8988T (cell line): Measurements from ENCODE around the gene MPZL3.

Experiments
- DNase-seq: peaks from one replicate; pipeline ENCODE4 v3.0.0; 2011

Gene MPZL3, protein sequence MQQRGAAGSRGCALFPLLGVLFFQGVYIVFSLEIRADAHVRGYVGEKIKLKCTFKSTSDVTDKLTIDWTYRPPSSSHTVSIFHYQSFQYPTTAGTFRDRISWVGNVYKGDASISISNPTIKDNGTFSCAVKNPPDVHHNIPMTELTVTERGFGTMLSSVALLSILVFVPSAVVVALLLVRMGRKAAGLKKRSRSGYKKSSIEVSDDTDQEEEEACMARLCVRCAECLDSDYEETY

GRCh38 chr11:118251858-118252652 lies at the start of gene MPZL3:
MPZL3 (minus strand) TSS chr11:118252365; CDS start chr11:118252294, 71 bp downstream.
- peak; percentile 37 for DNase-seq

DNA sequence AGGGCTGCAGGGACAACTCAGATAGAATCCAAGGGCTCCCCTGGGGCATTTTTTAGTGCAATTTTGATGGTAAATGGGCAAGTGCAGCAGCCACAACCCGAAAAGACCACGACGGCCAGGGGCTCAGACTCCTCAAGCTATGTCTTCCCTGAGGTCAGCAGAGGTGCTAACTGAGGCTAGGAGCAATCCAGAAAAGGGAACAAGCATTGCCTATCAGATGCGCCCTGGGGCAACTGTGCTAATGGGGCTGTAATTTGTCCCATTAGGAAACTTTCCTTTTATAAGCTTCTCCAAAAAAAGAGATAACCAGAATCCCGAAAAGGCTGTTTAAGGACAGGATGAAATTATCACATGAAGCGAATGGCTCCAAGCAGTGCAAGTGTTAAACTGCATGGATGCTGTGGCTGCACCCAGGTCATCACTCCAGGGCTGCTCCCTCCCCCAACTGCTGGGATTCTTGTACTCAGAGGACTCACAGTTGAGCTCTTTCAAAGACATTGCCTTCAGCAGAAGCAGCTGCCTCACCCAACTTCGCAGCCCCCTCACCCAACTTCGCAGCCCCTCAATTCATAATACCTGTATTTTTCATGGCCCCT lies 49.5 kb upstream of the MPZL3 start:
- DNase-seq, result no peak

DNA sequence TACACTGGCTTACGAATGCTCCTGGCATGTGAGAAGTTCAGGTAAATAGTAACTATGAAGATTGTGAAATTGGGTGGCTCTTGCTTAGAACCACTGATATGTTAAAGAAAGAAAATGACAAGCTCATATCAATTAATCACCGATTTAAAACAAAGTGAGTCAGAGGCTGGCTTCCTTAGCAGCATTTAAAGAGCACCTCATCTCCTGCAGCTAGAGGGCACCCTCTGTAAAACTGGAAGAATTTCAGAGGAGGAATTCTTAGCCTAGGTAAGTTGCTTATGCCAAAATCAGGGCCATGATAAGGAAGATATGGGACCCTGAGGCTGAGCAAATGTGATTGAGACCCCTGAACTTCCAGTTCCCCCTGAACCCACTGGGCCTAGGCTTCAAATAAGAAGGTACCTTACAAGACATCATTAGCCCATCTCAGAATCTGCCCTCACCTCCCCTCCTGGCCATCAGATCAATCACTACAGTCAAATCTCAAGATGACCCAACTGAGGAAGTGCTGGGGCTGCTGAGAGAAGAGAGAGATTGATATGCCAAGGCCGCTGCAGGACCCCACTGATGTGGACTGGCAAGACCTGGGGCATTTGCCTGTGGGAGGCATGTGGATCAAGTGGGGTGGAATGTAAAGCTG lies 43.8 kb upstream of the MPZL3 start:
- DNase-seq, result no peak

GRCh38 chr11:118295199-118295598 lies 43.0 kb upstream of the MPZL3 start:
- DNase-seq, result no peak

GRCh38 chr11:118294053-118294452 lies 41.9 kb upstream of the MPZL3 start:
- DNase-seq, result no peak

DNA sequence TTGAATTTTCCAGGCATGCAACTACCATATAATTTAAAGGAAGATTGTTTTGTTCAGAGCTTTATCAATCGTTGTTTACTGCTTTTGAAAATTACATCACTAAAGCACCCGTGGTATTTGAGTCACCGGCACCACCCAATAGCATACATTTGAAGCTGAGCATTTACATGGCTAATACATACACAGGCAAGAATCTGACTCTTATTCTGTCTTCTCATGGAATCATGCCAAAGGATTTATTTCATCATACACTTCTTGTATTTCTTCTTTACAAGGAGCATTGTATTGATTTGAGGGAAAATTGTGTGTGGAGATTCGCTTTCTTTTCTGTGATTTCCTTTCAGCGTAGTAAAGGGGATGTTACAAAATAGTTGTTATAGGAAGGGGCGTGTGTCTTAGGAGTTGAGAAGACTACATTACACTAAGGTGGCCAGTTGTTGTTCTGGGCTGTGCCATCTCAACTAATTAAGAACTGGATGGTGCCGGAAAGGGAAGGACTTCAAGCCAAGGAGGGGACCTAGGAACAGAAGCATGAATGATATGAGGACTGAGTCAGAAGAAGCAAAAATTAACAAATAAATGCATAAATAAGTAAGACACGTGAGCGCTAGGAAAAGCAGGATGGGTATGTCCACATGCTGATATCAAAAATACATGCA lies 39.4 kb upstream of the MPZL3 start:
- no peak for DNase-seq

- DNase-seq, result no peak
These were observed 38.8 kb upstream of the MPZL3 start for GRCh38 chr11:118290923-118291322.

- DNase-seq, result no peak
These were observed 37.2 kb upstream of the MPZL3 start for GRCh38 chr11:118289401-118289800.

DNA sequence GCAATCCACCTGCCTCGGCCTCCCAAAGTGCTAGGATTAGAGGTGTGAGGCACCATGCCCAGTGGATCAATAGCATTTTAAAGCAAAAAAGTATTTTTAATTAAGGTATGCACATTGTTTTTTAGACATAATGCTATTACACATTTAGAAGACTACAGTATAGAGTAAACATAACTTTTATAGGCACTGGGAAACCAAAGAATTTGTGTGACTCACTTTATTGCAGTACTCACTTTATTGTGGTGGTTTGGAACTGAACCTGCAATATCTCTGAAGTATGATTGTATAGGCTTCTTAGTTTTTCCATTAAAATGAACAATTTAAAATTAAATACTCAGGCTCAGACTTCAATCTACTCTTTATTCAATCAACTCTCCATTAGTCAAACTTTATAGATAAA lies 34.8 kb upstream of the MPZL3 start:
- no peak for DNase-seq

DNA sequence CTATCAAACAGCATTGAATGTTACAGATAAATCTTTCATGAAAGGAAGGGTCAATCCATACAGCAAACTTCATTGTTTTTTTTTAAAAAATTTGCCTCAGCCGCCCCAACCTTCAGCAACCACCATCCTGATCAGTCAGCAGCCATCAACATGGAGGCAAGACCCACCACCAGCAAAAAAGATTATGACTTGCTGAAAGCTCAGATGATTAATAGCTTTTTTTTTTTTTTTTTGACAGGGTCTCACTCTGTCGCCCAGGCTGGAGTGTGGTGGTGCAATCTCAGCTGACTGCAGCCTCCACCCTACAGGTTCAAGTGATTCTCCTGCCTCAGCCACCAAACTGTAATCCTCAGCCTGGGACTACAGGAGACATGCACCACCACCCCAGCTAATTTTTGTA lies 34.4 kb upstream of the MPZL3 start:
- no peak for DNase-seq

- no peak for DNase-seq
These were observed 31.7 kb upstream of the MPZL3 start for GRCh38 chr11:118283756-118284350.

DNA sequence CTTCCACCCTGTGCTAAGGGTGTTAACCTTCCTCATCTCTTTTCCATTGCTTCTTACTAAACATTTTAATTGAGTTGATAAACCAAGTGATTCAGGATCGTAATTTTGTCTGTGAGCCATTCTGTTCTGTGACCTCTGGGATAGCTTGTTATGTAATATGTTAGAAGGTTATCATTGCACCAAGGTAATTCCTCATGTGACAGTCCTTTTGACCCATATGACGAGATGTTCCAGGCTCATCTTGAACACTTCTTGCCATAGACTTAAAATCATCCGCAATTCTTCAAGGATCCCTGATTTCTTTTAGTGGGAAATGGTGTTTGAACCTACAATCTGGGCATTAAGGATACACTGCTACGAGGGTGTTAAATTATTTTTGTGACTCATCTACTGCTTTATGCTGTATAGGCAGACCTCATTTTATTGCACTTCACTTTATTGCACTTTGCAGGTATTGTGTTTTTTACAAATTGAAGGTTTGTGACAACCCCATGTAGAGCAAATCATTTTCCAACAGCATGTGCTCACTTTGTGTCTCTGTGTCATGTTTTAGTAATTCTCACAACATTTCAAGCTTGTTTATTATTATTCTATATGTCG lies 31.0 kb upstream of the MPZL3 start:
- DNase-seq, result no peak

GRCh38 chr11:118282606-118283005 lies 30.4 kb upstream of the MPZL3 start:
- DNase-seq, result no peak

- DNase-seq, result no peak
These were observed 29.1 kb upstream of the MPZL3 start for GRCh38 chr11:118281284-118281683.

DNA sequence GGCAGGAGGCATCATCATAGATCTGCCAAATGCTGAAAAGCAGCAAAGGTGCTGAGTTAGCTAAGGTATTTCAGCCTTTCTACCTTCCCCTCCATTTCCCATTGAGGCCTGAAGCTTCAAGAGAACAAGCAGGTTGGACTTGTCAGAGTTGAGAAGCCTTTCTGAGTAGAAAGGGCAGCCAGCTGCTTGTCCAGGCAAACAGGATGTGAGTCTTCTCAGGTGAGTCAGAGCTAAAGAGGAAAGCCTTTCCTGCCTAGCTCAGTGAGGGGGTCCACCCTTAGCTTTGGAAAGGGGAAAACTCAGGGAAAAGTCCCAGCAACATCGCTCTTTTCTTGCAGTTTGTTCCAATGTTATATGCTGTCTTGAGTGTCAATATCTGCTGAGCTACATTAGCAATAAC lies 25.1 kb upstream of the MPZL3 start:
- peak; percentile 59 for DNase-seq

- DNase-seq, result no peak
These were observed 24.3 kb upstream of the MPZL3 start for GRCh38 chr11:118276422-118276821.

DNA sequence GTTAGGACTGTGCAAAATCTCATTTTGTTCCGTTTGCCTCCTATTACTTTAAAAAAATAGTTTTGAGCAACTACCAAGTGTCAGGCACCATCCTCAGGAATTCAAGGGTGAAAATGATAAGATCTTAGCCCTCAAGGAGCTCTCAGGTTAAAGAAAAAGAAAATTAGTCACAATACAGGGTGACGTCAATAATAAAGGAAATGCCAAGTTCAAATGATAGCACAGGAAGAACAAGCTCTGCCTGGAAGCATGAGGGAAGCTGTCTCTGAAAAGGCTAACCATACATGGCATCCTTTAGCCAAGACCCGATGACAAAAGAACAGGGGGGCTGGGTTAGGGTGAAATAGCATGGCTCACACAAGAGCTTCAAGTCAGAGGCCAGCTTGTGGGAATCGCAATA lies 23.0 kb upstream of the MPZL3 start:
- DNase-seq, result no peak

DNA sequence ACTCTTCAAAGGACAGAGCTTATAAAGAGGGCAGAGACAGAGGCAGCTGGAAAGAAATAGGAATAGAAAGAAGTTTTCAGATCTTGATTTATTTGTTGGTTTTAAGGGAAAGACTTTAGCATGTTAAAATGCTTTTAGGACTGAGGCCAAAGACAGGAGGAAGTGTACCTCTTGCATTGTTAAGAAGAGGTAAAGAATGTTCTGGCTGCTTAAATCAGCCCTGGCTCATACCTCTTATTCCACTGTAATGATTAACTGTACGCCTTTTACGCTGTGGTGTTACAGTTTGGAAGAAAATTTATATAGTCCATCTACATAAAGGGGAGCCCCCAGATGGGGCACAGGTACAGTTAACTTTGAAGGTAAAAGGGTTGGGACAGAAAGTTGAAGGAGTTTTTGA lies 22.0 kb upstream of the MPZL3 start:
- no peak for DNase-seq

DNA sequence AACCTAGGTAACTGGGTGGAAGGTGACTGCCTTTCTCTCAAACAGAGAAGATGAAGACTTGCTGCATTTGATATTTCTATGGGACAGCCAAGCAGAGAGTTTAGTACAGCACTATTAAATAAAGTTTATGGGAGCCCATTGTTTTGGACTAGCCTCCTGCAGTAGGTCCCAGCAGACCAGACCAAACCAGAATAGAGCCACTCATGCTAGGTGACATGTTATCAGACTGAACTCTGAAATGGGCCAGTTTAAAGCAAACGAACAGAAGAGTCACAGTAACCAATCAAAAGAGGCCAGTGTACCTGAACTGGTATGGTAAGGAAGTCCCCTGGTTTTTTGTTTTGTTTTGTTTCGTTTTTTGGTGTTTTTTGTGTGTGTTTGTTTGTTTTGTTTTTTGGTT lies 19.8 kb upstream of the MPZL3 start:
- no peak for DNase-seq

DNA sequence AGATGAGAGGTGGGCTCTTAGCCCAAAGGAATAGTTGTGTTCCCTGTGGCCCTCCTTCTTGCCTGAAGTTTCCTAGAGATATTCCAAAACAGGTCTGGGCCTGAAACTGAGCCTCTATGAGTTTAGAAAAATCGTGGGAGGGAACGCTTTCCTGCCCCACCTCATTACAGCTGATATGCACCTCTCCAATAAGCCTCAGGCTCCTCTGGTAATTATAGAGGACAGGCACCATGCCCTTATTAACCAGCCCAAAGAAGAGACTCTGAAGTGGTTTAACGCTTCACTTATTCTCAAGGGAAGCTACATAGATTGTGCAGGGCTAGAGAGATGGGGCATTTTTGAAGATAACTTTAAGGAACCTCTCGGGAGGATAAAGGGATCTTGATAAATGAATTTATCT lies 15.3 kb upstream of the MPZL3 start:
- DNase-seq, result no peak

GRCh38 chr11:118265954-118266353 lies 13.8 kb upstream of the MPZL3 start:
- DNase-seq, result no peak
